GM23248 (cell line): ENCODE data around the gene GLS2.

Experiments
- EZH2 ChIP-seq: fragments of 200-600 bp; sonication (generic); IDR thresholded peaks from 2 replicates; pipeline ENCODE4 v1.6.1; 2018; ENCODE audit warnings: antibody characterized with exemption, mild to moderate bottlenecking; ENCODE audit not compliant: insufficient read depth, poor library complexity, severe bottlenecking
- EZH2phosphoT487 ChIP-seq: fragments of 200-600 bp; sonication (generic); IDR thresholded peaks from 2 replicates; pipeline ENCODE4 v1.6.1; 2018; ENCODE audit warnings: antibody characterized with exemption, moderate library complexity, mild to moderate bottlenecking, low read depth; ENCODE audit not compliant: insufficient read depth

GRCh38 chr12:56487448-56488040, 417 bp downstream of the GLS2 start:
- no peak for TF ChIP-seq EZH2
- TF ChIP-seq EZH2phosphoT487 = no peak
